GM18520 (cell line): ENCODE results near the gene CASKIN1.

ENCODE experiments used
- ATAC-seq: cut with Tn5 transposase; IDR thresholded peaks from one replicate; pipeline ENCODE4 v1.9.1; 2021; ENCODE audit not compliant: unreplicated experiment

CASKIN1 gene

GRCh38 chr16:2159175-2159838, 37.1 kb downstream of the CASKIN1 start:
- ATAC-seq = no peak

GRCh38 chr16:2158262-2158638, 38.2 kb downstream of the CASKIN1 start:
- ATAC-seq = no peak

- no peak for ATAC-seq
Observed at GRCh38 chr16:2157480-2158261, 38.7 kb downstream of the CASKIN1 start.

GRCh38 chr16:2156849-2157224, 39.6 kb downstream of the CASKIN1 start:
- ATAC-seq = no peak

- no peak for ATAC-seq
Observed at GRCh38 chr16:2155977-2156848, 40.2 kb downstream of the CASKIN1 start.

- peak; percentile 85 for ATAC-seq
Observed at GRCh38 chr16:2155091-2155950, 41.1 kb downstream of the CASKIN1 start, which contains the start of gene TRAF7. Gene TRAF7, plus strand, starts transcription at chr16:2155782. Its CDS starts 8,139 bp downstream, at chr16:2163921.

- ATAC-seq = no peak
Observed at GRCh38 chr16:2154533-2155090, 41.8 kb downstream of the CASKIN1 start.

- ATAC-seq = no peak
Observed at GRCh38 chr16:2152695-2153506, 43.5 kb downstream of the CASKIN1 start.

GRCh38 chr16:2151188-2152091, 45.0 kb downstream of the CASKIN1 start:
- ATAC-seq = no peak

- no peak for ATAC-seq
Observed at GRCh38 chr16:2150418-2151187, 45.8 kb downstream of the CASKIN1 start.

- no peak for ATAC-seq
Observed at GRCh38 chr16:2149630-2150417, 46.6 kb downstream of the CASKIN1 start.

- ATAC-seq = no peak
Observed at GRCh38 chr16:2148714-2149629, 47.4 kb downstream of the CASKIN1 start.

- no peak for ATAC-seq
Observed at GRCh38 chr16:2147981-2148671, 48.3 kb downstream of the CASKIN1 start, which contains the start of gene RAB26. Gene RAB26, plus strand, starts transcription at chr16:2148625. Its CDS starts 159 bp downstream, at chr16:2148784.

- ATAC-seq = no peak
Observed at GRCh38 chr16:2147378-2147777, 49.0 kb downstream of the CASKIN1 start.

- ATAC-seq = no peak
Observed at GRCh38 chr16:2145843-2146242, 50.6 kb downstream of the CASKIN1 start.
